Astrocyte (in vitro differentiated cells and primary cell): ENCODE data around the gene GMEB2.

Experiments used
- EZH2 ChIP-seq: IDR thresholded peaks from 2 replicates; pipeline ENCODE4 v1.6.1; 2012; ENCODE audit warnings: mild to moderate bottlenecking, low read length, inconsistent platforms; ENCODE audit not compliant: insufficient read depth
- TF ChIP-seq, protein P1 (sequence below): IDR thresholded peaks from 2 replicates; pipeline ENCODE4 v1.5.1; 2011; ENCODE audit warnings: low read depth, mild to moderate bottlenecking, inconsistent platforms, low read length, moderate library complexity; ENCODE audit not compliant: insufficient read depth

DNA sequence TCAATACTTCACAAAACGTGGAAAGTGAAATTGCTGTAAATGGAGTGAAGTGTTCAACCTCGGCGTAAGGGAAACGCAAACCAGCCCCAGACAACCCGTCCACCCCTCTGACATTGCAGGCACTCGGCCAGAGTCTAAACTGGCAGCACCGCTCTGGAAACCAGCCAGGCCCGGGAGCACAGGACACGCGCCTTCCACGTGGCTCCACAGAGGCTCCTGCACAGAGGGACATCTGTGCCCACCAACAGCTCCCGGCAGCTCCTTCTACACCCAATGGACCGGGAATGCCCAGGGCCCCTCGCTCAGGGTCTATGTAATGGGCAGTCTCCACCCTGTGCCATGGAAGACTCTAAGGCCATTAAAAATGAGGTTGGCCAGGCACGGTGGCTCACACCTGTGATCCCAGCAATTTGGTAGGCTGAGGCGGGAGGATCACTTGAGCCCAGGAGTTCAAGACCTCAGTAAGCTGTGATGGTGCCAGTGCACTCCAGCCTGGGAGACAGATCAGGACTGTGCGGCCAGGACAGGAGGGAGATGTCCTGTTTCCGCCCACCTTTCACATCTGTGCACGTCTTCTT lies 49.5 kb downstream of the GMEB2 start:
- TF ChIP-seq, protein P1, sequence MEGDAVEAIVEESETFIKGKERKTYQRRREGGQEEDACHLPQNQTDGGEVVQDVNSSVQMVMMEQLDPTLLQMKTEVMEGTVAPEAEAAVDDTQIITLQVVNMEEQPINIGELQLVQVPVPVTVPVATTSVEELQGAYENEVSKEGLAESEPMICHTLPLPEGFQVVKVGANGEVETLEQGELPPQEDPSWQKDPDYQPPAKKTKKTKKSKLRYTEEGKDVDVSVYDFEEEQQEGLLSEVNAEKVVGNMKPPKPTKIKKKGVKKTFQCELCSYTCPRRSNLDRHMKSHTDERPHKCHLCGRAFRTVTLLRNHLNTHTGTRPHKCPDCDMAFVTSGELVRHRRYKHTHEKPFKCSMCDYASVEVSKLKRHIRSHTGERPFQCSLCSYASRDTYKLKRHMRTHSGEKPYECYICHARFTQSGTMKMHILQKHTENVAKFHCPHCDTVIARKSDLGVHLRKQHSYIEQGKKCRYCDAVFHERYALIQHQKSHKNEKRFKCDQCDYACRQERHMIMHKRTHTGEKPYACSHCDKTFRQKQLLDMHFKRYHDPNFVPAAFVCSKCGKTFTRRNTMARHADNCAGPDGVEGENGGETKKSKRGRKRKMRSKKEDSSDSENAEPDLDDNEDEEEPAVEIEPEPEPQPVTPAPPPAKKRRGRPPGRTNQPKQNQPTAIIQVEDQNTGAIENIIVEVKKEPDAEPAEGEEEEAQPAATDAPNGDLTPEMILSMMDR = no peak
- no peak for TF ChIP-seq EZH2
